NCI-H1105 (cell line): Measurements from ENCODE around the gene RNF215.

Source experiments
- DNase-seq: peaks from one replicate; lab custom pipeline; 2025; lab: John Stamatoyannopoulos, UW

RNF215 gene

DNA sequence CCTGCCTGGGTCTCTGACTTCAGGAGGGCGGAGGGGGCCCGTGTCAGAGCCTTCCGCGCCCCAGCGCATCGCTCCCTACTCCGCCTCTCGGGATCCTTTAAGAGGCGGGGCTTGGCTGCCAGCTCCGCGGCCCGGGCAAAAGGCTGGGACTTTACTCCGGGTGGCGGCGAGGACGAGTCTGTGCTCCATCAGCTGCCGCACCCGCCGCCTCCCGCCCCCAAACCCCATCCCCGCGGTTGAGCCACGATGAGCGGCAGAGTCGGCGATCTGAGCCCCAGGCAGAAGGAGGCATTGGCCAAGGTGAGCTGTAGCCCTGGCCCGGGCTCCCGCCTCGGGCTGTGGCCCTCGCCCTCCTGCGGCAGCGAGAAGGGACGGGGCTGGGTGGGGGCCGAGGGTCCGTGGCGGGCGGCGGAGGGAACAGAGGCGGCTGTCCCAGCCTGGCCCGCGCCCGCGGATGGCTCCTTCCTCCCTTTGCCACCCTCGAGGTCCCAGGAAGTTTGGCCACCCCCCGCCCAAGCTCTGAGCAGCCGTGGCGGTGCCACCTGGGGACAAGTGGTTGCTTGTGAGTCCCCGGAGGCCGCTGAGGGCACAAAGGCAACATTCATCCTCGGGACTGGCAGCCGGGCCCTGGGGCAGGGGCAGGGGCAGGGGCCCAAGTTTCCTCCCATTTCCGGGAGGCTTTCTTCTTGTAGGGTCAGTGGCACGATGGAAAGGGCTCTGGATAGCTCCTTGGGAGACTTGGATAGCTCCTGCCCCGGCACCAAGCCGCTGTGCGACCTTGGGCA lies 9.9 kb upstream of the RNF215 start, which contains the start of gene SEC14L2:
SEC14L2 (plus strand) TSS at position 148 of the 785 bp plus-strand sequence; CDS start at position 247, 99 bp downstream.
- peak; percentile 20 for DNase-seq

DNA sequence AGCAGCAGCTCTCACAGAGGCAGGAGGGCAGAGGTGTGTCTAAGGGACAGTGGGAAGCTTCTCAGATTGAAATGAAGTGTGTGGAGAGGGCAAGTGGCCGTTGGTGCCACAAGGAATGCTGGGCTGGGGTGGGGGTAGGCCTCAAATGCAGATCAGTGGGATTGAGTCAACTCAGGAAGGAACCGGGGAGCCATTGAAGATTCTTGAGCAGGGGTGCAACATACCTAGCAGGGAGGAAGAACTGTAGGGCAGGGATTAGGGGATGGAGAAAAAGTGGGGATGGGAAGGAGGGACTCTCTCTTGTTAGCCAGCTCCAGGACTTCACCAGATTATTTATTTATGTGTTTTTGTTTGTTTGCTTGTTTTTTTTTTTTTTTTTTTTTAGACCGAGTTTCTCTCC lies 6.7 kb upstream of the RNF215 start:
- DNase-seq, result no peak

DNA sequence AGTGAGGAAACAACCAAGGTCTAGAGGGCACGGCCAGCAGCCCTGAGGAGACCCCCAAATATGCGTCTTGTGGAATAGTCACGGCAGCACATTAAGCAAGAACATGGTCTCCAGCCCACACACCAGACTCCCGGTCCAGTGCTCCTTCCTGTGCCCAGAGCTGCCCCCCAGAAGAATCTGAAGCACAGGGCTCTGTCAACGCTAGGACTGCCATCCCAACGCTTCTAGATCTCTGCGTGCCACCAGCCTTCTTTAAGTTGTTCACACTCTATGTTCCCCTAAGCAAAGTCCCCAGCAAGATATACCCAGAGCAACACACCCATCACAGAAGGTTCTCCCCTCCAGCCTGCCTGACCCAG lies 6.1 kb upstream of the RNF215 start:
- DNase-seq, result no peak

- no peak for DNase-seq
These were observed 5.6 kb upstream of the RNF215 start for GRCh38 chr22:30392661-30393321.

DNA sequence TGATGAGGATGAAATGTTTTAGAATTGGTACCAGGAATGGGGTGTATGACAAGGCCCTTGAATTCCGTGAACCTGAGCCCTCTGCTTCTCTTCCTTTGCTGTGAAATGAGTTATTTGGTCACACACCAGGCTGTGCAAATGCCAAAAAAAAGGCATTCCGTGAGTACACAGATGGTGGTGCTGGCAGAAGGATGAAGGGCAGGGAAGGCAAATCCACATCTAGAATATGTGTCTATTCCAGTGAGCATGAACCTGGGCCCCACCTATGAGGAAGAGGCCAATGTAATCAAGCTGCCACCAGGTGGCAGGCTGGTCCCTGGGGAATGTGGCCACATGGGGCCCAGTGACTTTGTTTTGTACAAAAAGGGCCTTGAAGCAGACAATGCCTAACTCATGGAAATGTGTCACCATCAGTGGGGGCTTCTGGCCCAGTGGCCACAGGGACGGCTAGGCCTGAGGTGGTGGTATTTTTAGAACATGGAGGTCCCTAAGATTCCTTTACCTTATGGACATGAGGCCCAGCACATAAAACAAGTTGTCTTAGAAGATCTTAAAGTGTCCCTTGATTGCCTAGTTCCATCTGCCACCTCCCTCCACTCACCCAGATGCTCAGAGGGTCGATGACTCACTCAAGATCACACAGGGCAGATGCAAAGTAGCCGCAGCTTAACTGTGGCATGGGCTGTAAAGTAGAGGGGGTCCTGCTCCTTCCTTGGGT lies 3.9 kb upstream of the RNF215 start:
- peak; percentile 51 for DNase-seq

GRCh38 chr22:30386608-30386959 lies 627 bp downstream of the RNF215 start:
- DNase-seq, result no peak

GRCh38 chr22:30385942-30386341 lies 1.3 kb downstream of the RNF215 start:
- no peak for DNase-seq

- DNase-seq, result no peak
These were observed 4.2 kb downstream of the RNF215 start for GRCh38 chr22:30383061-30383460.

DNA sequence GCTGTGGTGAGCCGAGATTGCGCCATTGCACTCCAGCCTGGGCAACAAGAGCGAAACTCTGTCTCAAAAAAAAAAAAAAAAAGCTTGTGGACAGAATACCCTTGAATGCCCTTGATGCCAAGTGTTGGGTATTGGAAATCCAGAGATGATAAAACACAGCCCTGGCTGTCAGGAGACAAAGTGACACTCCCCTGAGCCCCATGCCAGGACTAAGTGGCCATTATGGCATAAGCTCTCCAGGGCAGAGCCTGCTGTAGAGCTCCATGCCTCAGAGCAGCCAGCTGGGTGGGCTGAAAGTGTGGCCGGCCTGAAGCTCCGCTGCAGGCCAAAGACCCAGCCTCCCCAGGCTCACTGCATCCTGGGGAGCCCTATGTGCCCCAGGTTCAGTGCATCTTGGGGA lies 4.9 kb downstream of the RNF215 start:
- no peak for DNase-seq

DNA sequence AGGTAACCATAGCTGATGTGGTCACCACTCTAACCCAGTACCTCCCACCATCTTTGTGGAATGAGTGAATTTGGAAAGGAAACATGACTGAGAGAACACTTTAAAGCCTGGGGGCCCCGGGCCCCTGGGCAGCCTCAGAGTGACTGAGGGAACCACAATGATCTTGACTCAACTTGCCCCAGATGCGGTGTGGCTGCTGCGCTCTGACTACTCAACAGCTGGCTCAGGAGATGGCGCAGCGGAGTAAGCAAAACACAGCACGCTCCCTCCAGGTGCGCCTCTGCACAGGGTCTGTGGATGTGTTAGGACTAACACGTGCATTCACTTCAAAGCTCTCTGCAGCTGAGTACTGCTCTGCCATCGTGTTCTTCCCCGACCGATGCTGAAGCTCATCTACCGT lies 5.9 kb downstream of the RNF215 start:
- no peak for DNase-seq

DNA sequence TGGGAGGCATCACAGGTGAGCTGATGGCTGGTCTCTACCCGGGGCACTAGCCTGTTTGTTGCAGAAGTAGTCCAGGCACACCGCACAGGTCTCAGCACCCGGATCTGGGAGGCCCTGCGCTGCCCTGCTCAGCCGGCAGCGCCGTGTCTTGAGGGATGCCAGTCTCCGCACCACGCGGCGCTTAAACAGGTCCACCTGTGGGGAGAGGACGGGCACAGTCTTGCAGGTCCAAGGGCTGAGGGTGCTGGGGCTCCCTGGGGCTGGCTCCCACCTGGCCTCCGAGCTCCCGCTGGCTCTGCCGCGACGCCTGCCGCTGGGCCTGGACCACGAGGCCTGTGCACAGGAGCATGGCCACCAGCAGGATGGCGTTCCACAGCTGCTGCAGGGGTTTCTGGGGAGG lies 7.2 kb downstream of the RNF215 start:
- no peak for DNase-seq

- no peak for DNase-seq
These were observed 11.8 kb downstream of the RNF215 start for GRCh38 chr22:30375312-30375849.

DNA sequence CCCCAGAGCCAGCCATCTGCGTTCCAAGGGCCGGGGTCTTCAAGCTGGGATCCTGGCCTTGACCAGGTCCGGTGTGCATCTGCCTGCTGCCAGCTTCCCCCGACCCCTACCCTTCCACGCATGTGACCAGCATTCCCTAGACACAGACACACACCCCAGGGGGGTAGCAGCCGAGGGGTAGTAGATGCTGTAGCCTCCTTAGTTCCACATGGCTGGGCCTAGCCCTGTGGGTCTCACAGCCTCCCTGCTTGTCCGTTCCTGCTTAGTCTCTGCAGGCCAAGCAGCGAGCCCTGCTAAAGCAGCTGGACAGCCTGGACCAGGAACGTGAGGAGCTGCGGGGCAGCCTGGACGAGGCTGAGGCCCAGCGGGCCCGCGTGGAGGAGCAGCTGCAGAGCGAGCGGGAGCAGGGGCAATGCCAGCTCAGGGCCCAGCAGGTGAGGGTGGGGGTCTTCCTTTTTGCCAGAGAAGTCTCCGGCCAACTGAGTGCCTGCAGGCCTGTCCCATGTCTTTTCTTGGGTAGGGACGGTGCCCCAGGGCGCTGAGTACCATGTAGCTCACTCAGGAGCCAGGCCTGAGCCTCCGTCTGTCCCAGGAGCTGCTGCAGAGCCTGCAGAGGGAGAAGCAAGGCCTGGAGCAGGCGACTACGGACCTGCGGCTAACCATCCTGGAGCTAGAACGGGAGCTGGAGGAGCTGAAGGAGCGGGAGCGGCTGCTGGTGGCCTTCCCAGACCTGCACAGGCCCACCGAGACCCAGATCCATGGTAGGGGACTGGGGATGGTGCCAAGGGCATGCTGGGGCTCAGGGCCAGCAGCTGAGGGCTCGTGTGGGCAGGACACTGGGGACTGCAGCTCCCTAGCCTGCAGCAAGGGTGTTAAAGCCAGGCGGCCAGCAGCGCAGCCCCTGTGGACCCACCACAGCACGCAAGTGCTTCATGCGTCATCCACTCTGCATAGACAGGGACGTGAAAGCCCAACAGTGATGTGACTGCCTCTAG lies 13.6 kb downstream of the RNF215 start:
- no peak for DNase-seq

DNA sequence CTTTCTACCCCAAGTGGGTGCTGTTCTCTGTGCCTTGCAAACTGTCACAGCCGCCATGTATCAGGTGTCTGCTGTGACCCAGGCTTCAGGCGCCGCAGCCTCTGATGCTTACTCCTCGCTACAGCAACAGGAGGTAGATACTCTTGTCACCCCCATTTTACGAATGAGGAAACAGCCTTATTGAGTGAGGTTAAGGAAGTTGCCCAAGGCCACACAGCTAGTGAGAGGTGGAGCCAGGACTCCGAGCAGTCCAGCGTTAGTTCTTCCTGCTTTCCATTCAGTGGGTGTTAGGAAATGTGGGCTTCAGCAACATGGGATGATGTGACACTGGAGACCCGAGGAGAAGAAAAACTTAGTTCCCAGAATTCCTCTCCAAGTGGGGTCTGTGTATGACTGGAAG lies 14.3 kb downstream of the RNF215 start:
- no peak for DNase-seq

GRCh38 chr22:30371981-30372380 lies 15.2 kb downstream of the RNF215 start:
- no peak for DNase-seq

DNA sequence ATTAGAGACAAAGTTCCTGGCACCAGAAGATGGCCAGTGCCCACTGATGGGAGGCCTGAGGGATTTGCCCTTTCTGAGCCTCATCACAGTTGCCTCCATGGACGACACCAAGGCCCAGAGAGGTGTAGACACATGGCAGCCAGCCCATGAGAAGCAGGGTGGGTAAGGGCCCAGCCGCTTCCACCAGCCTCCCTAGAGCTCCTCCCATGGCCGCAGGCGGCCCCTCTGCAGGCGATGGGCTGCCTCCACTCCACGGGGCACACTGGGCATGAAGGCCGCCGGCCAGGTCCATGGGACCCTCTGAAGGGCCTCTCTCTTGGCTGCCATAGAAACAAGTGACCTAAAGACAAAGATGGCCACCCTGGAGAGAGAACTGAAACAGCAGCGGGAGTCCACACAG lies 15.9 kb downstream of the RNF215 start:
- DNase-seq, result no peak

GRCh38 chr22:30370641-30371230 lies 16.5 kb downstream of the RNF215 start:
- no peak for DNase-seq

DNA sequence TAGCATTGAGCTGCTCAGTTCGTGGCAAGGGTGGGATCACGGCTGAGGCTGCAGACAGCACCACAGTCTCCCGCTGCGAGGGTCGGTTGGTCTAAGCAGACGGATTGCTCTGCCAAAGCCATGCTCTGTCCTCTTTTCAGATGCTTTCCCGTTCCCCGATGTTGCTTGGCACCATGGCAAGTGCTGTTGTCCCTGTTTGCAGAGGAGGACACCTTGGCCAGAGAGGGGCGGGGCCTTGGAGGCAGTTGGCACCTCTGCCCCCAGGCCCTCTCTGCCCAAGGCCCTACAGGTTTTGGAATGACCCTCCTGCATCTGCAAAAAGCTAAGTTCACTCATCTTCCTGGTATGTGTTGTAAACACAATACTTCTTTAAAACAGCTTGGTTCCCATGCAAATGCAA lies 18.8 kb downstream of the RNF215 start:
- no peak for DNase-seq

DNA sequence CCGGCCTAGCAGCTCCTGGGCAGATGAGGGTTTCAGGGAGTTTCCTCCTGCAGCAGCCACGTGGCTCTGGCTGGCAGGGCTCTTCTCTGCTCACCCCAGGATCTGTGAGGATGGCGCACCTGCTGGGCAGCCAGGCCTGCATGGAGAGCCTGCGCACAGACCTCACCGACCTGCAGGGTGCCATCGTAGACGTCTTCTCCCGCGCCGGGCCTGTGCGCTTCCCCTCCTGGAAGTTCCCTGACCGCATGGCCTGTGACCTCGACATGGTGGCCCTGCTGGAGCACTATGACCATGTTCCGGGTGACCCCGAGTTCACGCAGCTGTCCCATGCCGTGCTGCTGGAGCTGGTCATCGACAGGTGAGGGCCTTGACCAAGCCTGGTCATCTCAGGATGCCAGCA lies 21.3 kb downstream of the RNF215 start:
- DNase-seq, result no peak

- no peak for DNase-seq
These were observed 24.4 kb downstream of the RNF215 start for GRCh38 chr22:30362651-30363281.
